ENCODE data around the gene LECT2.

Gene LECT2

DNA sequence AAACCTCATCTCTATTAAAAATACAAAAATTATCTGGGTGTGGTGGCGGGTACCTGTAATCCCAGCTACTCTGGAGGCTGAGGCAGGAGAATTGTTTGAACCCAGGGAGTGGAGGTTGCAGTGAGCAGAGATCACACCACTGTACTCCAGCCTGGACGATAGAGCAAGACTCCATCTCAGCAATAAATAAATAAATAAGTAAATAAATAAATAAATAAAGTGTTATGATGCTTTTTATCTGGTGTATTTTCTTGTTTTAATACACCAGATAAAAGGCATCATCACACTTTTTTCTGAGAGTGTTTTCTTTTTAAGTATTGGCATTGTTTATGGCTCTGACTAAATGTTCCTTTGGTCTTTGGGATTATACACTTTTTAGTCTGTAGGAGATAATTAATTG, 24.2 kb upstream of the LECT2 start:
- no peak for DNase-seq

DNA sequence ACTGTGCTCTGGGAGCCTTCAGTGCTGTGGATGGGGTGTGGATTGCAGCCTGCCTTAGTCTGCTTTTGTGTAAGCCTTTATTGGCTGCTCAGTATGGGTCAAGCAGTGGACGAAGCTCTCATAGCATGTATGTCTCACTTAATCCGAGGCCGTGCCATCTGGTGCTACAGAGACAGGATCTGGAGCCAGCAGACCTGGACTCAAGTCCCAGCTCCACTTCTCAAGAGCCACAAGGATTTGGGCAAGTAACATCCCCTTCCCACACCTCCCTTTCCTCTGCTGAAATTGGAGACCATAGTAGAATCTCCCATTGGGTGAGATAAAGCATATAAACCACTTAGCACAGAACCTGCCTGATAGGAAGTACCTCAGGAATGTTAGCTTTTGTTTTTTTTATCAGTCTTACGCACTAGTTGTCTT, 23.4 kb upstream of the LECT2 start:
- DNase-seq, result peak in 1 of 58 donors; percentile 0

DNA sequence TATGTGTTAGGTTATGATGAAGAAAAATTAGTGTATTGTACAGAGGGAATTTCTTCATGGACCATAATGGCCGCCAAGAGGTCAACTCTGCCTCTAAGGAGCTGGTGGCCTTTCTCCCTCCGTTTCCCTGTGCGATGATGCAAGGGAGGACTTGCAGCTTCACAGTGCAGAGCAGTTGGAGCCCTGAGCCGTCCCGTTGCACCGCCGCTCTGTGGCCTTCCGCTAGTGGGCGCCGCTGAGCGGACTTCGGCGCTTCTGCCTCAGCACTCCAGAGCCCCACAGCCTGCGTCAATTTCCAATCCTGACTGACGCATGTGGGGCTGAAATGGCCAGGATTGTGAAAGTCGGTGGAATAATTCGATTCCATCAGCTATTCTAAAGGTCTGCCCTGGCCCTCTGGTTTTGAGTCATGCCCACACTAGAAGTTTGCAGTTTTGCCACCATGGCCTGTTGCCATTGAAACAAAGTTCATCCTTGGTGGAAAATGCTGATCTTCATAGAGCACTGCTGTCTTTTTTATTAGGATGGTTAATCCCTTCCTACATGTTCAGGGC, 22.7 kb upstream of the LECT2 start:
- DNase-seq, result peak in 23 of 58 donors; percentile 2 to 40 (median 8)

DNA sequence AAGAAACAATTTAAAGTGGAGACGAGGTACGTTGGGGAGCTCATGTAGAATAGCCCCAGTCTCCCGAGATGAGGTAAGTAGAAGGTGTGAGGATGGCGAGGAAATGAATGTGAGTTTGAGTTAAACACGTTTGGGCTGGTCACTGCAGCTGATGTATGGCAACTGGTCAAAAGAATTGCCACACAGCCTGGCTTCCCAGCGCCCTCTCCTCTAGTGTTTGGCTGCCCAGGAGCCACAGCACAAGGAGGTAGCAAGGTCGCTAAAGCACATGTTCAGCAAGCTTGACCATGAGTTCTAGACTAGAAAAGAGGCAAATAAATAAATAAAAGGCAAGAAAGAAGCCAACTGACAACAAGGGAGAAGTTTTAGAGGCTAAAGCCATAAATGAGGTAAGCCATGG, 21.4 kb upstream of the LECT2 start:
- DNase-seq, result no peak

DNA sequence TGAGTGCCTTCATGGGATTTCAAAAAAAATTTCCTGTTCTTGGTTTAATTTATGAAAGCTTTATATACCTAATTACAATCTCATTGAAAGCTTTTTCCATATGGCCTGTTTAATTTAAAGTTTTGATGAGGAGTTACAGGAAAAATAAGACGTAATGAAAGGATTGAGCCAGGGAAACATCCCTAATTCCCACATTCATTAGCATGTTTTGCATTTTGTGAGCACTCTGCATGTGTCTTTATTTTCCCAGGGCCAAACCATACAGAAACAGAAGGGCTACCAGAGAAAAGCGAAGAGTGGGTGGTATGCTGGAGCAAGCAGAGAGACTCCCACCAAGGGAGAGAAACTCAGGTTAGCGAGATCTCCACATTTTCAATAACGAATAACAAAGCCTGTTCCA, 20.3 kb upstream of the LECT2 start:
- DNase-seq, result no peak

- DNase-seq, result no peak
Measured at GRCh38 chr5:135974021-135974600, 19.3 kb upstream of the LECT2 start.

DNA sequence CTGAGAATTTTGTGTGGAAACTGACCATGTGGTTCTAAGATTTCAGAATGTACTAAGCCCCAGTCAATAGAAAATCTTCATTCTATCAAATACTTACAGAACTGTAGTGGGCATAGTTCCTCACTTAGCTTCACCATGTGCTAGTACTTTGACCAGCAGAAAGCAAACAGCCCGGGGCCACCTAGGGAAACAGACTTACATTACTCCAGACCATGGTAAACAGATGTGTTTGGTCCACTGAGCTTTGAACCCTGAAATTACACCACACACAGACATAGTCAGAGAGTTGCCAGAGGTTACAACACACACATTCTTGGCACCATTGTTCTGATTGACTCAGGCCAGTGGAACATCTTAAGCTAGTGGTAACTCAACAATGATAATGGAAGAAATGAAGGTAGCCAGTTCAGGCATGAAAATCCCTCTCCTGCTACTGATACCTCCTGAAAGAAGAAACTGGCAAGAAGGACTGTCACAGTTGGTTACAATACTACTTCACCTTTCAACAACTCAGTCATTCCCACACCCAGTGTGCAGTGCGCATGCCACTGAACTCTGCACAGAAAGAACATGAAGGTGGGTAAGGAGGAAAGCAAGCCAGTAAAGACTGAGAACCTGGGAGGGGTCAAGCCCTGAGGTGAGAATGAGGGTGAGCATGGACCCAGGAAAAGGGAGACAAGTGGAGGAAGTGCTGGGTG, 18.7 kb upstream of the LECT2 start:
- DNase-seq, result no peak

DNA sequence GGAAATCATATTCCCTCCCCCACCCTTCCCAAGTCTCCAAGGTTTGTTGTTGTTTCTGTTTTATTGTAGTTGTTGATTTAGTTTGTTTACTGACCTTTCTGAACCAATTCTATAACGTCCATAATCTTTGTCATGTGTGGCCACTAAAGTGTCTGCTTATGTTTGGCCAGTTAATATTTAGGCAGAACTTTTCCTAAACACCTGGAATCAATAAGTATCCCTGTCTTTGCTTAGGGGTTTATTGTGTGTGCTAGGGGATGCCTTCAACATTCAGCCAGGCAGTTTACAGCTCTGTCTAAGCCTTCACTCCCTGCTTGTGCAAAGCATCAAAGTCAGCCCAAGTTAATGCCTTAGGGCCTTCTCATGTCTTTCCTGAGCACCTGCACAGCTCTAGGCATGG, 16.9 kb upstream of the LECT2 start:
- no peak for DNase-seq

DNA sequence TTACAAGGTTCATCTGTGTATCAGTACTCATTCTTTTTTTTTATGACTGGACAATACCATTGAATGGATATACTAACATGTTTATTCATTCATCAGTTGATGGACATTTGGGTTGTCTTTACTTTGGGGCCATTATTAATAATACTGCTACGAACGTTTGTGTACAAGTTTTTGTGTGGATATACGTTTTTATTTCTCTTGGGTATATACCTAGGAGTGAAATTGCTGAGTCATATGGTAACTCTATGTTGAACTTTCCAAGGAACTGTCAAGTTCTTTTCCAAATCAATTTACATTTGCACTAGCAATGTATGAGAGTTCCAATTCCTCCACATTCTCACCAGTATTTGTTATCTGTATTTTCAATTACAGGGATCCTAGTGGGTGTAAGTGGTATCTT, 12.0 kb upstream of the LECT2 start:
- DNase-seq, result no peak

DNA sequence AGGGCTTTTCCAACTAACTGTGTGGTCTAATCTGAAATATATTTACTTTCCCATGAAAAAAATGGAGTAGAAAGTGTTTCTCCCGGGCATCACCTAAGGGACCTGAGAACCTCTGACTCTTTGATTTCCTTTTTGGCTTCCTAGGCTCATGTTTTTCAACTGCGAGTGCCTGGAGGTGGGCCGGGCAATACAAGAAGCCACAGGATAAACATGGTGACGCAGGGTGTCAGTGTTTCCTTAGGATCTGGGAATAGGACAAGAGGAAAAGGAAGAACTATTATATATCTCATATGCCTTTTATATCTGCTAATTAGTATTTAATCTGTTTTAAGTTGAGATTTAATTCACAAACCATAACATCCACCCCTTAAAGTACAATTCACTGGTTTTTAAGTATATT, 11.4 kb upstream of the LECT2 start:
- no peak for DNase-seq

DNA sequence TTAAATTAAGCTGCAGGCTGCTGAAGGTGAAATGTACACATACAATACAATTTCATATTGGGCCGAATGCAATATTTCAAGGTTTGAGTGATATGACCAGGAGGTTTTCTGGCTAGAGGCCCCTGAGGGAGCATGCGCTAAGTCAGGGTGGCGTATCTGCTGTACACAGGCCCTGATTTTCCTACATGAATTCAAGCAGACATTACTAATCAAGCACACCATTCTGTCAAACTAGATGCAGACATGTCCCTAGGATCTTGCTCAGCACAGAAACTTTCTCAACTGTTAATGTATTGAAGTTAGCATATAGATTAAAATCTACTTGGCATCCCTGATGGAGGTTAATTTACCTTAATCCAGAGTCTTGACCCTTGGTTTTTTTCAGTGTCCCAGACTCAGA, 10.7 kb upstream of the LECT2 start:
- no peak for DNase-seq

GRCh38 chr5:135964670-135965320, 10.0 kb upstream of the LECT2 start:
- no peak for DNase-seq

DNA sequence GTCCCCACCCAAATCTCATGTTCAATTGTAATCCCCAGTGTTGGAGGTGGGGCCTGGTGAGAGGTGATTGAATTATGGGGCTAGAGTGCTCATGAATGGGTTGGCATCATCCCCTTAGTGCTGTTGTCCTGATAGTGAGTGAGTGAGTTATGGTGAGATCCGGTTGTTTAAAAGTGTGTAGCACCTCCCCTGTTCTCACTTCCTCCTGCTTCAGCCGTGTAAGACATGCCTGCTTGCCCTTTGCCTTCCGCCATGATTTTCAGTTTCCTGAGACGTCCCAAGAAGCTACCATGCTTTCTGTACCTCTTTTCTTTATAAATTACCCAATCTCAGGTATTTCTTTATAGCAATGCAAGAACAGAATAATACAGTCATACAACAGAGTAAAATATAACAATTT, 742 bp upstream of the LECT2 start:
- no peak for DNase-seq

DNA sequence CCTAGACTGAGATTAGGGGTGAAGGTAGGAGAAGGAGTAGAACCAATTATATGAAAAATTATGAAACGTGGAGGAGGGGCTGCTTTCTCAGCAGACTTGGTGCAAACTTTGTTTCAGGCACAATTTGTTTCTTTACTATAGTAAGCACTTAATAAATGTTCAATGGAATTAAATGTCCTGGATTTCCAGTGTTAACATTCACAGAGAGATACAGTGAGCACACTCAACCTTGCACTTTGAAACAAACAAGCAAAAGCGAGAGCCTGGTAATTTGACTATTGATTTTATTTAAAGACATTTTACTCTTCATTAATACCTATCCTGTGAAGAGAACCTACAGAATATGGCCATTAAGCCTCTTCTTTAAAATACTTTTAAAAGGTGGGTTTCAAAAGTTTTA, 933 bp downstream of the LECT2 start:
- DNase-seq, result no peak

- no peak for DNase-seq
Measured at GRCh38 chr5:135952683-135953082, 2.1 kb downstream of the LECT2 start.

DNA sequence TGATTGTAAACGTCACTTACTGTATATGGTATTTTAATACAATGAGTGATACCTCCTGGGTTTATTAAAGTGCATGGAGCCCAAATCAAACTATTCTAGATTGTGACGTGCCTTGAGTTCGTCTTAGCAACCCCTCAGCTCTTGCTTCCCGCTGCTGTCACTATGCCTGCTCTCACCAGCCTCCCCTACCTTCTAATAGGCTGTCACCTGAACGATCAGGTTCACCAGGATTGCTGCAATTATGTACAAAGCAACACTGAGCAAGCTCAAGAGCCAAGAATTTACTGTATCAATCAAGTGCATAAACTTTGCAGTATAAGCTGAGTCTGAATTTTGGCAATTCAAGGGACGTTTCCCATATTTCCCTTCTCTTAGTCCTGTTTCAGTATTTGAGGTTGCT, 3.0 kb downstream of the LECT2 start:
- no peak for DNase-seq

- DNase-seq, result no peak
Measured at GRCh38 chr5:135951257-135951656, 3.5 kb downstream of the LECT2 start.

GRCh38 chr5:135950611-135951010, 4.2 kb downstream of the LECT2 start:
- no peak for DNase-seq

DNA sequence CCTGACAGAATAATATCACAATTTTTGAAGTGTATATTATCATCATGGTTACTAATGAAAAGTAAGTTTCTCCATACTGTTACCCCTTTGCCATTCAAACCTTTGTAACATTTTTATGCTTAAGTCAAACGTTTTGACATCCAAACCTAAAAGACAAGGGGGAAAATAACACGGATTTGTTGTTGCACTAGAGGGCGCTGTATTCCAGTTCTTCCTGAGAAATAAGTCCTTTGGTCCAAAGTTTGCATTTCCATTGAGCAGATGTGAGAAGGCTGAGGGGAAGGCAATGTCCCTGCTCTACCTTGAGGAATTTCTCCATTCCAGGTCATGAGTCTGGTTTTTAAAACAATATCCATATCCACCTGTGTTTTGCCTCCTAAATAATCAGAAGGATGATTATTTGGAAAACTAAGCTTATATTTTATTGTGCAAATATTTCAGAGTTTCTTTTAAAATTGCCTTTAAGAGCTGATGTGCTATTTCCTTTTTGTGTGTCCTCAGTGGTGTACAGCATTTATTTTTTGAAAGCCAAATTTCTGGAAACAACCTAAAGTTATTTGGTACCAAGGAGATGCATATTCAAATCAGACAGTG, 9.7 kb downstream of the LECT2 start:
- DNase-seq, result peak in 19 of 58 donors; percentile 1 to 59 (median 16)

- DNase-seq, result no peak
Measured at GRCh38 chr5:135944564-135944963, 10.2 kb downstream of the LECT2 start.

DNA sequence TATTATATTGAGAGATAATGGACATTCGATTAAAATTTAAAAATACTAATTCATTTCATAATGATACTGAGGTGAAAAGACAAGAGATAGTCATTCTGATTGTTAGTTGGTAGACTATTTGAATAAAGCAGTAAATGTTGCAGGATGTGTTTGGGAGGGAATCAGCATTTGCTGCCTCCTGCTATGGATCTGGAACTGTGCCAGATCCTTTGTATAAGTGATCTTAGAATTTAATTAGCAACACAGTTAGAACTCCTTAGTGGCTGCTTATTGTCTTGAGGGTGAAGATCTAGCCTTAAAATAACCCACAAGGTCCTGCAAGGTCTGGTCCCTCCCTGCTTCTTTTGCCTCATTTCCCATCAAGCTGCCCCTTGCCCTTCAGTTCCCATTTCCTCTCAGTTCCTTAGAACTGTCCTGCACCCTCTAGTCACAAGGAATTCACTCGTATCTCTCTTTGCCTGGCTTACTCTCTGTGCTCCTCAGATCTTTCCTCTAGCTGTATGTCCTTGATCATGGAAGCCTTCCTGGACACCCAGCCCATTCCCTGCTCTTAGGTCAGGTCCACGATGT, 12.5 kb downstream of the LECT2 start:
- no peak for DNase-seq

GRCh38 chr5:135941711-135942110, 13.1 kb downstream of the LECT2 start:
- DNase-seq, result no peak
